GM18517 (cell line): ENCODE measurements around the gene RALGAPA1.

Experiments
- ATAC-seq: cut with Tn5 transposase; IDR thresholded peaks from one replicate; pipeline ENCODE4 v1.9.1; 2021; ENCODE audit warnings: mild to moderate bottlenecking, moderate library complexity; ENCODE audit not compliant: unreplicated experiment

RALGAPA1 gene

GRCh38 chr14:35553808-35554207, 255.3 kb downstream of the RALGAPA1 start:
- no peak for ATAC-seq

- no peak for ATAC-seq
Observed at GRCh38 chr14:35551081-35551480, 258.0 kb downstream of the RALGAPA1 start.

DNA sequence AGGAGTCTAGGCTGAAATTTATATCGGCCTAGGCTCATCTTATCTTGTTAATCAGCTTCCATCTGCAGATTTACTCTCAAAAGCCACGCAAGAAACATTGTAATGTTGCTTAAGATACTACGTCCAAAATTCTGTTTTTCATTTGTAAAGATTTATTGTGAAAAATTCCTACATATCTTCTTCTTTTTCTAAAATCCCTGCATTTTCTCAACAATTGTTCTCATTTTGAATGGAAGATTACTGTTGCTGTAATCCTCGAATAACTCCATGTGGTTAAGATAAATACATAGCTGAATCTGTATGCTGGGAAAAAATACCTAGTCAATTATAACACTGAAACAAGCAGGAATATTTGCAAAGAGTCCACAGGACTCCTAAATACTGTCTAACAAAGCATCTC, 259.5 kb downstream of the RALGAPA1 start:
- ATAC-seq, result no peak

GRCh38 chr14:35543006-35543405, 266.1 kb downstream of the RALGAPA1 start:
- no peak for ATAC-seq

DNA sequence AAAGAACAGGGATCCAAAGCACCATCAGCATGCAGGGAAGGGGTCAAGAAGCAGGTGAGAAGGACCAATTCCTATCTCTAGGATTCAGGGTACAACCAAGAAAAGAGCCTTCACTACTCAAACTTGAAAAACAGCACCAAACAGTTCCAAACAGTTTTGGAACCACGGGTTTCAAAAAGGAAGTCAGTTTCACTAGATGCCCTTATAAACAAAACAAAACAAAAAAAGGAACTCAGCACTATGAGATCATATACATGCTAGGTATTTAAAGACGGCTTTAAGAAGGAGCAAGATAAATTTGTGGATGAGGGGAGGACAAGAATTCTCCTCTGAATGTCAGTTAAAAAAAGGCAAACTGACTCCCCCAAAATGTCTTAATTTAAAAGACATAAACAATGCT, 269.1 kb downstream of the RALGAPA1 start:
- no peak for ATAC-seq

GRCh38 chr14:35535483-35536112, 273.5 kb downstream of the RALGAPA1 start:
- ATAC-seq, result no peak

GRCh38 chr14:35534873-35535482, 274.1 kb downstream of the RALGAPA1 start:
- ATAC-seq, result peak; percentile 1

- ATAC-seq, result peak; percentile 13
Observed at GRCh38 chr14:35534208-35534872, 274.8 kb downstream of the RALGAPA1 start.

DNA sequence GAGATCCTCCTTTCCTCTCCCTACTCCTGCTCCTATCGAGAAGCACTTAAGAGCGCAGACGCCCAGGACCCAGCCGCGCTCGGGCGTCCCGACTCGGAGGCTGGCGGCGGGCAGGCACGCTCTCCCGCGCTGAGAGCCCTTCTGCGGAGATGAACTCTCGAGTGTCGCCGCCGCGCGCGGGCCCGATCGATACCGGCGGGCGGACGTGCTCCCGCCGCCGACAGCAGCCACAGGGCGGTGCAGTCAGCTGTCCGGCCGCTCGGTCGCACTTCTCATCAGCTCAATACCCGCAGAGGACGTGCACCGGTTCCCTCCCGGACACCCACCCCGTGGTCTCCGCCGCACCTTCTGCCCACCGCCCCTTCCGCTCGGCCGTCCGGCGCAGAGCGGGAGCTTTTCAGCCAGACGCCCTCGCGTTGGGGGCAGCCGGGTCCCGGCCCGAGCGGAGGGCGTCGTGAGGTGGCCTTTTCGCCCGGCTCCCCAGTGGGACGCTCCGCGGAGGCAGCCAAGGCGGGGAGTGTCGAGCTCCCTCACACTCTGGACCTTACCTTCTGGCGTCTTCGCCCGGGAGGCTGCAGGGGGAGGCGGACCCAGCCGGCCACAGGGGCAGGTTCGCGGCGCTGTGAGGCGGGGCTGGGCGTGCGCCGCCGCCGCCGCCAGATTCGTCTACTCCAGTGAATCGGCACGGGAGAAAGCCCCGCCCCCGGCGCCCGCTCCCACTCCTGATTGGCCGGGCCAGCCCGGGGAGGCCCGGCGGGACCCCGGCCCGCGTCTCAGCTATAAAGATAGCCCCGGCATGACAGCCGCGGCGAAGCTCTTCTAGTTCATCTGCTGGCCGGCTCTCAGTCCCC, 275.5 kb downstream of the RALGAPA1 start, which contains the start of gene INSM2:
INSM2 (plus strand) TSS at position 808 of the 851 bp plus-strand sequence. CDS start 89 bp downstream, outside the sequence.
- peak; percentile 66 for ATAC-seq

DNA sequence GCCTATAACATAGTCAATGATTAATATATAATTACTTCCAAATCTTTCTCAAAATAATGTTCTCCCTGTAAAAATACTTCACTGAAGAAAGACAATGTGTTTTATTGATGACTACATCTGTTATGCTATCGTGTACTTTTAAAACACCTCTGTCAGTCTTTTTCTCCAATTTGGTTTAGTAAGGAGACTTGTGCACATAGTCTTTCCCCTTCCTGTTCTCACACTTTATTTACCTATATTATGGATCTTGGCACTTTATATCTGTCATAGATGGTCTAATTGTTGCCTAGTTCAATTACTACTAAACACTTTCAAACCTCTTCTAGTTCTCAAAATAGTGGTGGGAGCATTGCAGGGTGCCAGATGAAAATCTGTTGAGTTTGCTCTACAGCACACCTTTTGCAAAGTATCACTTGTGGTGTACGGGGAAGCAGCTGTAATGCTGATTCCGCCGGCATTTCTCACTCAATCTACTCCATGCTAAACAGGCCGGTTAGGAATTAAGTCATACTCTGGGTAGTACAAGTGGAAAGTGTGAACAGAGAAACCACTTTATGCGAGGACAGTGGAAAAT, 276.2 kb downstream of the RALGAPA1 start:
- ATAC-seq, result no peak

DNA sequence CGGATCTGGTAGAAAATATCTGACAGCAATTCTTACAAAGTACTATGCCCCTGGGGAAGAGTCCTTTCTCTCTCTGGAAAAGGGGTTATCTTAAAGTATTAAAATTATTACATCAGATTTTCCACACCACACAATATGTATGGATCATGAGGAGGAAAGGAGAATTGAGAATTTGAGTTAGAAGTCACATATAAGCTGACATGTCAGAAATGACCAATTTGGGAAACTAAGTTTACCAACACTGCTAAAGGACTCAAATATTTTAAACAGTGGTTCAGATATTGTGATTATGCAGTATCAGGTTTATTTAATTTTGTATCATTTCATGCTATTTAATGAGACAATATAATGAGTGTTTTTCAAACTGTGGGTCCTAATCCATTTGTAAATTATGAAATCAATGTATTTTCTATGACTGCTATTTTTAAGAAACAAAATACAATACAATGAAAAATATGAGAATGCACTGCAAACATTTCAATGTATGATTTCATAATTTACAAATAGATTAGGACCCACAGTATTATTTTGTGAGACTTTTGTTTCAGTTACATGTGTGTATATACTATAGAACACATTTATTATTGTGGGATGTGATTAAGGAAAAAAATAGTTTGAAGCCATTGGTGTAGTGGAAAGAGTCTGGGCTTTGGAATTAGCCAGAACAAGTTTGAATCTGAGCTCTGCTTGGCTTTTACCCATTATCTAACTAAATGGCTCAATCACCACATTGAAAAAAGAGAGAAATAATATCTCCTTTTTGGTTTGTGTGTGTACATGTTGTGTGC, 276.9 kb downstream of the RALGAPA1 start:
- no peak for ATAC-seq

DNA sequence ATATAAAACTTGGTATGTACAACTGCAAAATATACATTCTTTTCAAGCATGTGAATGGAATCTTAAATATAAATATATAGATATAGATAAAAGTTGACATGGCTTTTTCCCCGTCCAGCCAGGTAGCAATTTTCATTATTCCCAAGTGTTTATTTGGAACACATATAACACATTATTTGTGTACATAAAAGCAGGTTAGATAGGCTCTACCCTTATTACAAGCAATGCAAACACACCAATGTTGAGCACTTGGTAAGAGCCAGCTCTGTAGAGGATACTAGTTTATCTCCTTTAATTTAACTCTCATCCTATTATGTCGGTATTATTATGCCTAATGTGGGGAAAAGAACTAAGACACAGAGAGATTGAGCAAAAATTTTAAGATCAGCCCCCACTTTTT, 282.1 kb downstream of the RALGAPA1 start:
- ATAC-seq, result no peak

- no peak for ATAC-seq
Observed at GRCh38 chr14:35525695-35526094, 283.4 kb downstream of the RALGAPA1 start.

DNA sequence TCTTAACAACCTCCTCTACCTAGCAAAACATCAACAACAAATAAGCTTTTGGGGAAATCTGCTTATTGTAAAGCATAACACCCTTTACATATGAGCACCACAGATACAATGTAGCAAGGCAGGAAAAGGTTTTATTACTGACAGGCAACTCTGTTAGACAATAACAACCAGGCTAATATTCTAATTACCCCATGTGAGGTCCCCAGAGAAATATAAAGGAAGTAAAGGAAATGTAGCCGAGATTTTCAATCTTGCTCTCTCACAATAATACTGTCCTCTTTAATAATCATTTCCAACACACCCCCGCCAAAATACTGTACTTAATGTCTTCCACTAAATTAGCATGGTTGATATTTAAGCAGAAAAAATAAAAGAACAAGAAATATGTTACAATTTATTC, 289.1 kb downstream of the RALGAPA1 start:
- no peak for ATAC-seq

DNA sequence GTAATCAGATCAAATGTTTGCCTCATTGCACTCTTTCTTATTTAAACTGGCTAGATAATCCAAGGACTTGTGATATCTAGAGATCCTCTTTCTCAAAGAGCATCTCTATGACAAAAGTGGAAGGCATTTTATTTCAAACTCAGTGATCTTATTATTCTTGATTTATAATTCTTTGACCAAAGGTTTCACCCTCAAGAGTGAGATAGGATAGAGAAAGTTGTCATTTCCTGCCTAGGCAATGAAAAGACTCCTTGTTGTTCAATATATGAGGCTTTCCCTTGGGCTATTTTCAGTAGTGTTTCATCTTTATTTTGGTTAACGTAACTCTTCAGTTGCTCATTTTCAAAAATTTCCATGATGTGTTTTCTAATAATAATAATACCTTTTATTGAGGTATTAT, 293.2 kb downstream of the RALGAPA1 start:
- no peak for ATAC-seq

DNA sequence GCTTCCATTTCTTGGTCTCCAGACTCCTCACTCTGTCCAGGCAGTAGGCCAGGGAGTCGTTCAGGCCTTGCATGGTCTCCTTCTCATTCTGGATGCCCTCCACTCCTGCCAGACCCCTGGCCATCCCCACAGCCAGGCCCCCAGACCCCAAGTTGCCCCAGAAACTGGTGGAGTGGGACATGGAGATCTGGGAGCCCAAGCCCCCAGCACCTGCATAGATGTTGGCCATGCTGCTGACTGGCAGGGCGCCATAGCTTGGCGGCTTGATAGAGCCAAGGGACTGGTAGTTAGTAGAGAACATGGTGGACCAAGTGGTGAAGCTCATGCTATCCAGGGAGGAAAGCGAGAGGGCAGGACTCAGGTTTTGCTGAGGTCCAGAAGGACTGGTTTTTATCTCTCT, 296.3 kb downstream of the RALGAPA1 start:
- ATAC-seq, result no peak

DNA sequence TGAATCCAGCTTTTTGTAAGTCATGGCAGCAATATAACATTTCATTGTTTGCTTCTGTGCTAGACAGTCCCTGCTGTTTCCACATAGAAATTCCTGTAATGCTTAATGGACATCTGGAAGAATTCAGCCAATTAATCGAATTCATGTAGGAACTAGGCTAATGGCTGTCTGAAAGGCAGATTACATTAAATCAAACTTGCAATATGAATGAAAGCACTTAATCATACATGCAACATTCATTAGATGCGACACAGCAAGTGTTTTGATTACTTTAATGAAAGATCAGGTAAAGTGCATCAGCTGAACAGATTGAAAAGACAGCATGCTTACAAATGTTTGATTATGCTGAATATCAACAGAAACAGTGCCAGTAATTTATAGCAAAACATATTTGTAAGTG, 299.2 kb downstream of the RALGAPA1 start:
- no peak for ATAC-seq

GRCh38 chr14:35506927-35507326, 302.2 kb downstream of the RALGAPA1 start:
- ATAC-seq, result no peak

DNA sequence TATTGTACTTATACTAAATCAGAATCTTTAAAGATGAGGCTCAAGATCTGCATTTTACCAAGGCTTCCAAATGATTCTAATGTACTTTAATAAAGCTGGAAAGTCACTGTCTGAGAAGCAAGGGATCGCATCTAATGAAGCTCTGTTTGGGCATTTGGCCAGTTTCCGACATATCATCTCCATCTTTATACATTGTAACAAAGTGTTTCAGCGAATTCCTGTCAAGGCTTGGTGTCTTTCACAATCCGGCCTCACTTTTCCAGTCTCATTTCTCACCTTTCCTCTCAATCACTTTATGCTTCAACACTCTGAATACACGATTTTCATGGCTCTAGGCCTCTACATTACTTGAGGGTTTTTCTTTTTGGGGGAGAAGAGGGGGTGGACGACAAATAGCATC, 302.6 kb downstream of the RALGAPA1 start:
- no peak for ATAC-seq

- no peak for ATAC-seq
Observed at GRCh38 chr14:35504260-35504659, 304.8 kb downstream of the RALGAPA1 start.
